BE2C (cell line): ENCODE results near the gene PTPRZ1.

Source experiments
- DNase-seq: peaks from one replicate; pipeline ENCODE4 v3.0.0-alpha.2; 2020
- H3K27me3 ChIP-seq: fragments of 250-450 bp; sonication (Bioruptor Pico); 2 replicates; pipeline ENCODE4 v1.5.1; 2020; ENCODE audit warnings: mild to moderate bottlenecking
- H3K36me3 ChIP-seq: fragments of 250-450 bp; sonication (Bioruptor Pico); 2 replicates; pipeline ENCODE4 v1.5.1; 2020; ENCODE audit warnings: mild to moderate bottlenecking
- H3K4me1 ChIP-seq: fragments of 250-450 bp; sonication (Bioruptor Pico); 2 replicates; pipeline ENCODE4 v1.5.1; 2020
- H3K4me3 ChIP-seq: 2 replicates; pipeline ENCODE4 v1.5.1; 2011; ENCODE audit warnings: low read depth, low read length
- H3K9me3 ChIP-seq: fragments of 250-450 bp; sonication (Bioruptor Pico); 2 replicates; pipeline ENCODE4 v1.5.1; 2020
- TF ChIP-seq, protein P1 (sequence below): IDR thresholded peaks from 2 replicates; pipeline ENCODE4 v1.5.1; 2012; ENCODE audit warnings: mild to moderate bottlenecking, low read depth, low read length

The PTPRZ1 gene

DNA sequence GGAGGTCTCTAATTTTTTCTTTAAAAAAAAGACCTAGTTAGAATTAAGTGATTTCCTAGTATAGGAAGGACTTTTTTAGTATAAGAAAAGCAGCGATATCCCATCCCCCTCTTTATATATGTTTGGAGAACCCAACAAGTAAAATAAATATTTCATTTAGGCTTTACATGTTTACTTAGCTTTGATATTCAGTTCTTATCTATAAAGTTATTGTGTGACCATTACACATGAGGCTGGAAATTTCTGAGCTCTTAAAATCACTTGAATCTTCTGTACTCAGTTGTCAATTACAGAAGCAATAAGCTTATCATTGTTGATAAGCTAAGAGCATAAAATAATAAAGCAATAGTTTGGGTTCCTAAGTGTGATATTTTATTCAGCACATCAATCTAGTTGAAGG is 181.4 kb downstream of the PTPRZ1 start:
- no peak for DNase-seq
- no peaks in the 10 kb centered on the region for H3K9me3 ChIP-seq
- no peaks in the 10 kb centered on the region for H3K27me3 ChIP-seq
- no peaks in the 10 kb centered on the region for H3K4me1 ChIP-seq
- TF ChIP-seq, protein P1, sequence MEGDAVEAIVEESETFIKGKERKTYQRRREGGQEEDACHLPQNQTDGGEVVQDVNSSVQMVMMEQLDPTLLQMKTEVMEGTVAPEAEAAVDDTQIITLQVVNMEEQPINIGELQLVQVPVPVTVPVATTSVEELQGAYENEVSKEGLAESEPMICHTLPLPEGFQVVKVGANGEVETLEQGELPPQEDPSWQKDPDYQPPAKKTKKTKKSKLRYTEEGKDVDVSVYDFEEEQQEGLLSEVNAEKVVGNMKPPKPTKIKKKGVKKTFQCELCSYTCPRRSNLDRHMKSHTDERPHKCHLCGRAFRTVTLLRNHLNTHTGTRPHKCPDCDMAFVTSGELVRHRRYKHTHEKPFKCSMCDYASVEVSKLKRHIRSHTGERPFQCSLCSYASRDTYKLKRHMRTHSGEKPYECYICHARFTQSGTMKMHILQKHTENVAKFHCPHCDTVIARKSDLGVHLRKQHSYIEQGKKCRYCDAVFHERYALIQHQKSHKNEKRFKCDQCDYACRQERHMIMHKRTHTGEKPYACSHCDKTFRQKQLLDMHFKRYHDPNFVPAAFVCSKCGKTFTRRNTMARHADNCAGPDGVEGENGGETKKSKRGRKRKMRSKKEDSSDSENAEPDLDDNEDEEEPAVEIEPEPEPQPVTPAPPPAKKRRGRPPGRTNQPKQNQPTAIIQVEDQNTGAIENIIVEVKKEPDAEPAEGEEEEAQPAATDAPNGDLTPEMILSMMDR: no peak
- H3K4me3 ChIP-seq: no peak overlapping the region
- H3K36me3 ChIP-seq: no peaks in the 10 kb centered on the region

DNA sequence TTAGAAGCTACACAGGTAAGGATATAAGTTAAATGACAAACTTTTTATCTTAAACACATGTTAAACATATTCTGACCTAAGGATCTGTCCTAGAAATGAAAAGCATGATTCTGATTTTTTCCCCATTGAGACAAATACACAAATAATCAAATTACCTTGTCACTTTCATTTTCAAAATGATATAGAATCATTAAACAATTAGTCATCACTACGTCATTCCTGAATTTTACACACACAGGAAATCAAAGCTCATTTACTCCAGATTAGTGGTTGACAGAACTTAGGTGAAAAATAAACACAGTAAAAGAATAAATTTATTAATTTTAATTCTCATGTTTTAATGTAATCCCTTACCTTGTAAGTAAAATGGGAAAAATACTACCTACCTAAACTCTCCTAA is 182.1 kb downstream of the PTPRZ1 start:
- no peaks in the 10 kb centered on the region for H3K4me1 ChIP-seq
- DNase-seq: no peak

DNA sequence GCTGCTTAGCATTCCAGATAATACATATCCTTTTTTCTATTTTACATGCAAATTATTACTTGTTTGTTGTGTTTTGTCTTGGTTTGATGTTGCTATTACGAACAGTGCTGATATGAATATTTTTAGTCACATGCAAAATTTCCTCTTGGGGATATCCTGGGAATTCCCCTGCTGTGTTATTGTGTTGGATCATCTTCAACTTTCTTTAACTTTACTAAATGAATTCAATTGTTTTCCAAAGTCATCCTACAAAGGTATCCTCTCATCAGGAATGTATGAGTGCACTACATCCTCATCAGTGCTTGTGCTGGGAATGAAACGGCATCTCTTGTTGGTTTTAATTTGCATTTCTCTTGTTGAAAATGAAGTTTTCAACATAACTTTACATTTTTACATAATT is 184.0 kb downstream of the PTPRZ1 start:
- TF ChIP-seq, protein P1: no peak
- Histone ChIP-seq H3K27me3 (no peaks in the 10 kb centered on the region), H3K4me1 (no peaks in the 10 kb centered on the region), H3K9me3 (no peaks in the 10 kb centered on the region), H3K36me3 (no peaks in the 10 kb centered on the region), H3K4me3 (no peak overlapping the region)
- DNase-seq: no peak

More for the DNA sequence above, 182.1 kb downstream of the PTPRZ1 start:
- Histone ChIP-seq H3K27me3 (no peaks in the 10 kb centered on the region), H3K36me3 (no peaks in the 10 kb centered on the region), H3K4me3 (no peak overlapping the region), H3K9me3 (no peaks in the 10 kb centered on the region)
- TF ChIP-seq, protein P1: no peak

DNA sequence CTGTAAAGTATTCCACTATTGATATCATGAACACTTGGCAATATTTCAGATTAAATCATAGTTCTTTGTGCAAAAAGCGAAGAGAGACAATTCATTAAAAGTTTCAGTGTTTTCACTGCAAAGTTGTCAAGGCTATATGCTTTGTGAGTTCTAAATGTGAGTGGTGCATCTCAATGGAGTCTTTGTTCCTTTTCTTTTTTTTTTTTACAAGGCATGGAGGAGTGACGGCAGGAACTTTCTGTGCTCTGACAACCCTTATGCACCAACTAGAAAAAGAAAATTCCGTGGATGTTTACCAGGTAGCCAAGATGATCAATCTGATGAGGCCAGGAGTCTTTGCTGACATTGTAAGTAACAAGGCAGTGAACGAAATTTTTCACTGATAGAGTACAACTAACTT is 186.6 kb downstream of the PTPRZ1 start:
- H3K9me3 ChIP-seq: no peaks in the 10 kb centered on the region
- TF ChIP-seq, protein P1: no peak
- H3K27me3 ChIP-seq: no peaks in the 10 kb centered on the region
- no peaks in the 10 kb centered on the region for H3K4me1 ChIP-seq
- DNase-seq: no peak
- no peak overlapping the region for H3K4me3 ChIP-seq
- H3K36me3 ChIP-seq: no peaks in the 10 kb centered on the region

DNA sequence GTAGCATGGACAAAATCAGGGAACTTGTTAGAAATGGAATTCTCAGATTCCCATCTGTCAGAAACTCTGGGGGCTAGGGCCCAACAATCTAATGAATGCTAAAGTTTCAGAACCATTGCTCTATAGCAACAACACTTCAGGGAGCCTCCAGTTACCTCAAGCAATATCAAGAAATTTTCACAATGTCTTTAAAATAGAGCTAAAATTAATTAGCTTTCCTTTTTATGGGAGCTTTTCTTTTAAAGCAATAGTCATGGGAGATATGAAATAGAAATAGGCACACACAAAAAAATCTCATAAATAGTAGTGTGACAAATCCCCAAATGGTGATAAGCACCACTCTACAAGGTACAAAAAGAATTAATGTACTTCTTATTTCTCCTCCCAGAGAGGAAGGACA is 190.2 kb downstream of the PTPRZ1 start:
- H3K9me3 ChIP-seq: no peaks in the 10 kb centered on the region
- DNase-seq: no peak
- H3K36me3 ChIP-seq: no peaks in the 10 kb centered on the region
- H3K27me3 ChIP-seq: no peaks in the 10 kb centered on the region
- H3K4me3 ChIP-seq: no peak overlapping the region
- TF ChIP-seq, protein P1: no peak
- no peaks in the 10 kb centered on the region for H3K4me1 ChIP-seq

DNA sequence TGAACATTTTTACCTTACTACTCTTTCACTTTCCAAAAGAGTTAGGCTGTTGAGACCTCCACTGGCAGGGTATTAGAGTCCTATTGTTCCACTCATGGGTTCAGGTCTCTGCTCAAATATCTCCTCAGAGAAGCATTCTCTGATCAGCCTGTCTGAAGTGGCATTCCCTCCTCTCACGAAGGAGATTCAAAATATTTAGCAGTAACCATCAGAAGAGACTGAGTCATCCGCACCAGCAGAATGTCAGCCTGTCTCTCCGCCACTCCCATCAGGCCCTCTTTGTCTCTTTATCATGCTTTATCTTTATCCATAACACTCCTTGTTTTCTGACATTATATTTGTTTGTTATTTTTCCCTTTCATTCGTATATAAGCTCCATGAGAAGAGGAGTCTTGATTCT is 192.0 kb downstream of the PTPRZ1 start:
- no peaks in the 10 kb centered on the region for H3K9me3 ChIP-seq
- H3K4me1 ChIP-seq: no peaks in the 10 kb centered on the region
- TF ChIP-seq, protein P1: no peak
- H3K36me3 ChIP-seq: no peaks in the 10 kb centered on the region
- no peak for DNase-seq
- no peak overlapping the region for H3K4me3 ChIP-seq
- no peaks in the 10 kb centered on the region for H3K27me3 ChIP-seq
